AG04450 (cell line): ENCODE measurements around the gene ATP11A. TPM values are rescaled to one million over a fixed set of nuclear protein-coding genes. Genes with fewer than 3 reads are reported as not detected.

Experiments used
- CTCF ChIA-PET: fragments of 300-600, 350-600 bp; formaldehyde crosslinking; extraction: SDS; loops from one replicate; lab custom pipeline; 2022; ENCODE audit warnings: antibody characterized with exemption, inconsistent platforms; lab: Charles Lee
- POLR2A ChIA-PET: fragments of 350-600 bp; formaldehyde crosslinking; extraction: SDS; loops from one replicate; lab custom pipeline; 2021; ENCODE audit warnings: antibody characterized with exemption, inconsistent platforms; lab: Yijun Ruan, JAX
- DNase-seq: peaks from one replicate; pipeline ENCODE4 v3.0.0-alpha.2; 2011; ENCODE audit warnings: low read depth, low spot score
- H3K27ac ChIP-seq: one replicate; pipeline ENCODE4 v1.5.1; 2012; ENCODE audit warnings: low read depth, low read length, control low read depth
- H3K27me3 ChIP-seq: one replicate; pipeline ENCODE4 v1.6.0; 2012; ENCODE audit warnings: low read length; ENCODE audit not compliant: control insufficient read depth, insufficient read depth
- H3K4me3 ChIP-seq: 2 replicates; pipeline ENCODE4 v1.5.1; 2011; ENCODE audit warnings: mild to moderate bottlenecking, low read depth, low read length, control low read depth
- H3K9me3 ChIP-seq: 2 replicates; pipeline ENCODE4 v1.5.1; 2012; ENCODE audit warnings: low read length; ENCODE audit not compliant: control insufficient read depth, insufficient read depth
- polyA plus RNA-seq: library from polyadenylated mRNA; depleted of rRNA; stranded (reverse); fragments of >200 nt; gene quantifications from 2 replicates; pipeline ENCODE4 v1.2.3, GENCODE V29; 2011
- TF ChIP-seq, protein P1 (sequence below): IDR thresholded peaks from 2 replicates; pipeline ENCODE4 v1.5.1; 2011; ENCODE audit warnings: low read depth, low read length, control low read depth, inconsistent platforms

The ATP11A gene
- polyA plus RNA-seq, 1 experiment: 5.8 TPM

GRCh38 chr13:112877066-112877465, 187.2 kb downstream of the ATP11A start:
- CTCF ChIA-PET: interaction anchor here (0.6 kb wide), 1 partner anchor 16 kb away, joined by 3 read pairs; no protein-coding TSS in a partner anchor
- Histone ChIP-seq H3K9me3 (no peaks in the 10 kb centered on the region; the same call in 1 of the 2 replicates), H3K27me3 (no peaks in the 10 kb centered on the region), H3K4me3 (no peak overlapping the region), H3K27ac (no peak overlapping the region)
- no peak for DNase-seq
- POLR2A ChIA-PET: no interaction called here
- TF ChIP-seq, protein P1, sequence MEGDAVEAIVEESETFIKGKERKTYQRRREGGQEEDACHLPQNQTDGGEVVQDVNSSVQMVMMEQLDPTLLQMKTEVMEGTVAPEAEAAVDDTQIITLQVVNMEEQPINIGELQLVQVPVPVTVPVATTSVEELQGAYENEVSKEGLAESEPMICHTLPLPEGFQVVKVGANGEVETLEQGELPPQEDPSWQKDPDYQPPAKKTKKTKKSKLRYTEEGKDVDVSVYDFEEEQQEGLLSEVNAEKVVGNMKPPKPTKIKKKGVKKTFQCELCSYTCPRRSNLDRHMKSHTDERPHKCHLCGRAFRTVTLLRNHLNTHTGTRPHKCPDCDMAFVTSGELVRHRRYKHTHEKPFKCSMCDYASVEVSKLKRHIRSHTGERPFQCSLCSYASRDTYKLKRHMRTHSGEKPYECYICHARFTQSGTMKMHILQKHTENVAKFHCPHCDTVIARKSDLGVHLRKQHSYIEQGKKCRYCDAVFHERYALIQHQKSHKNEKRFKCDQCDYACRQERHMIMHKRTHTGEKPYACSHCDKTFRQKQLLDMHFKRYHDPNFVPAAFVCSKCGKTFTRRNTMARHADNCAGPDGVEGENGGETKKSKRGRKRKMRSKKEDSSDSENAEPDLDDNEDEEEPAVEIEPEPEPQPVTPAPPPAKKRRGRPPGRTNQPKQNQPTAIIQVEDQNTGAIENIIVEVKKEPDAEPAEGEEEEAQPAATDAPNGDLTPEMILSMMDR: no peak

- H3K4me3 ChIP-seq: no peak overlapping the region
- H3K27me3 ChIP-seq: no peaks in the 10 kb centered on the region
- DNase-seq: no peak
- TF ChIP-seq, protein P1: no peak
- ChIA-PET POLR2A (no interaction called here), CTCF (no interaction called here)
- H3K9me3 ChIP-seq: no peaks in the 10 kb centered on the region; the same call in 1 of the 2 replicates
- no peak overlapping the region for H3K27ac ChIP-seq
These were observed 187.7 kb downstream of the ATP11A start for GRCh38 chr13:112877539-112877938.

DNA sequence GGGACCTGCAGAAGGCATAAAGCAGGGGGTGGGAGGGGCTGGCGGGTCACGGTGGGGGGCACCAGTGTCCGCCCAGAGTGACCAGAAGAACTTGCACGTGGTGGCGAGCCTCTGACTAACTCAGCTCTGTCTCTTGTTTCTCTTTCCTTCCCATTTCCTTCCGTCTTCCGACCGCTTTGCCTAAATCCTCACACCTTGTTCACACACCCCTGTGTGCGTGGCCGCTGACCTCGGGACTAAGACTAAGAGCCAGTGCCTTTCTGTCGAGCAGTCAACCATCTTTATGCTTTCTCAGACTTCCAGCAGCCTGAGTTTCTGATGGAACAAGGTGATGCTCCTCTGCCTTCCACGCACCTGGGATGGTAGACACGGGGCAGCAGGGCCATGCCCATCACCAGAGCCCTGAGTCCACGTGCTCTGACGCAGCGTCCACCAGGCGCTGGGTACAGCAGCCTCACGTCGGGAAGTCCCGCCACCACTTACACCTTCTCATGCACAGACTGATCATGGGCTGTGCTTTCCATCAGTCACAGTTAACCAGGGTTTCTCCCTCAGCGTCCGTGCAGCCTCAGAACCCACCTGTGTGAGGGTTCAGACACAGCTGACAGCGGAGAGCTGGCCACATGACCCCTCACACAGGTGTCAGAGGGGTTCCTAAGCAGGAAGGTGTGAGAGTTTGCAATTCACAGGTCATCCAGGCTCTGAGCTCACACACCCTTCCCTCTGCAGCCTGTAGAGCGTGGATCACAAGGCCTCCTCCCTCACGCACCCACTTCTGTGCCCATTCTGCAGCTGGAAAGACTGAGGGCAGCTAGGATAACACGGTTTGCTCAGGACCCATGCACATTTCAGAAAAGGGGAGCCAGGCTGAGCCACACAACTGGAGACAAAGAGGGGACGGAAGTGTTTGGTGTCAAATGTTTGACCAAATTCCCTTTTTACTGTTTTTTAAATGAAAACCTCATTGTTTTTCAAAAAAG, 188.4 kb downstream of the ATP11A start:
- no peak overlapping the region for H3K27ac ChIP-seq
- ChIA-PET POLR2A (no interaction called here), CTCF (no interaction called here)
- TF ChIP-seq, protein P1: no peak
- DNase-seq: no peak
- no peaks in the 10 kb centered on the region for H3K27me3 ChIP-seq
- no peak overlapping the region for H3K4me3 ChIP-seq
- no peaks in the 10 kb centered on the region; the same call in 1 of the 2 replicates for H3K9me3 ChIP-seq

GRCh38 chr13:112879283-112879833, 189.5 kb downstream of the ATP11A start:
- ChIA-PET CTCF (interaction anchor here (0.6 kb wide), 1 partner anchor 273 kb away, joined by 3 read pairs; no protein-coding TSS in a partner anchor), POLR2A (no interaction called here)
- H3K27ac ChIP-seq: no peak overlapping the region
- TF ChIP-seq, protein P1: no peak
- no peak overlapping the region for H3K4me3 ChIP-seq
- no peak for DNase-seq
- H3K27me3 ChIP-seq: no peaks in the 10 kb centered on the region
- H3K9me3 ChIP-seq: no peaks in the 10 kb centered on the region; the same call in 1 of the 2 replicates

DNA sequence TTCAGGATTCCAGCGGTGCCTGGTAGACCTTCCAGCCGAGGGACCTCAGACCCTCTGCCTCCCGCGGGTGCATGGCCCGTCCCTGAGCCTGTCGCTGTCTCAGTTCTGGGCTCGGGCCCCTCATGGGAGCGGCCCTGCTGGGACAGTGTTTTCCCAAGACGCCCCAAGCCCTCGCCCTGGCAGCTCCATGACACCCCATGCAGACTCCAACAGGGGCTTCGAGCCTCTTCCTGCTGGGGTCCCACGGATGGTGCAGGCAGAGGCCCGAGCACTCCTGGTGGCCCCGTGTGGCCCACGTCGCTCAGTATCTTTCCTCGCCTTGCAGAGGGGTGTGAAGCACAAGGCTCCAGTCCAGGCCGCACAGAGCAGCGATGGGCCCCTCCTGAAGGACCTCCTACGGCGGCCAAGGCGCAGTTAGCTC, 190.4 kb downstream of the ATP11A start:
- CTCF ChIA-PET: no interaction called here
- no peak overlapping the region for H3K27ac ChIP-seq
- POLR2A ChIA-PET: no interaction called here
- no peaks in the 10 kb centered on the region for H3K27me3 ChIP-seq
- no peak for DNase-seq
- TF ChIP-seq, protein P1: no peak
- H3K4me3 ChIP-seq: no peak overlapping the region
- no peaks in the 10 kb centered on the region; the same call in 1 of the 2 replicates for H3K9me3 ChIP-seq
